AG09309 (cell line): ENCODE data around the gene HTRA3.
A peak's percentile ranks its signal among the peaks of the same experiment; 100 is the strongest.

Experiments used
- DNase-seq: peaks from one replicate; pipeline ENCODE4 v3.0.0-alpha.2; 2010; ENCODE audit warnings: low read depth
- H3K4me3 ChIP-seq: 2 replicates; pipeline ENCODE4 v1.5.1; 2011; ENCODE audit warnings: mild to moderate bottlenecking, low read depth, low read length, moderate library complexity; ENCODE audit not compliant: control insufficient read depth
- CTCF ChIP-seq: IDR thresholded peaks from 2 replicates; pipeline ENCODE4 v1.5.1; 2011; ENCODE audit warnings: mild to moderate bottlenecking, low read depth, low read length, inconsistent platforms; ENCODE audit not compliant: insufficient read depth, control insufficient read depth; ENCODE audit errors: missing control alignments

HTRA3 gene

GRCh38 chr4:8279321-8280157 is 10.0 kb downstream of the HTRA3 start:
- no peak overlapping the region for H3K4me3 ChIP-seq
- DNase-seq, result no peak
- TF ChIP-seq CTCF, result no peak

DNA sequence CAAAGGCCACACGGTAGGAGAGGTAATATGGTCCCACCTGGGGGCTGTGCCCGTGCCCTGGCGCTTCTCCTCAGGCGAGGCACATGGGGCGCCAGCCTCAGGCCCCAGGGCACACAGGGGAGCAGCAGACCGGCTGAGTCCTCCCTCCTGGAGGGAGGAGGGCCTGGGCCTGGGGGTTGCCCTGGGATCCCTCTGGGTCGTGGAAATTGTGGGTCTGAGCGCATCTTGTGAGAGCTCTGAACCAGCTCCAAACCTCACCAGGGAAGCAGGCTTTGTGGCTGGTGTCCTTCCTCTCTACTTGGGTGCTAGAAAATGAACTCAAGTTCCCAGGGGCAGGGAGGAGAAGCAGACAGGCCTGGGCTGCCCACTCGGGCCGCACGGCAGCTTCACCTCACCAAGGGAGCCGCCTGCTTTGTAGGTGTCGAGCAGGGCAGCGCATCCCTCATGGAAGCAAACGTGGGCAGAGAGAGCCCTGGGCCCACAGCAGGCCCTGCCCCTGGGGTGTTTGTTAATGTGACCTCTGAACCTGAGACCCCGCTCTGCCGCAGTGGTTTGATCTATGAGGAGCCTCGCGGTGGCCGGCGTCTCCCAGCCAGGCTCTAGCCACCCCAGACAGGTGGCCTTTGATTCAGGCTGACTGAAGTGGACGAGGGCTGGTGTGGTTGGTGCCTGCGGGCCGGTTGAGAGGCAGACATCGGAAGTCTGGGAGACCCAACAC is 10.8 kb downstream of the HTRA3 start:
- H3K4me3 ChIP-seq, result no peak overlapping the region
- no peak for DNase-seq
- TF ChIP-seq CTCF, result no peak

- no peak for DNase-seq
- TF ChIP-seq CTCF, result no peak
- no peak overlapping the region for H3K4me3 ChIP-seq
Measured at GRCh38 chr4:8280876-8281440, 11.4 kb downstream of the HTRA3 start.

GRCh38 chr4:8281519-8282133 is 12.1 kb downstream of the HTRA3 start:
- DNase-seq, result peak; percentile 37
- no peak for TF ChIP-seq CTCF
- H3K4me3 ChIP-seq, result no peak overlapping the region

DNA sequence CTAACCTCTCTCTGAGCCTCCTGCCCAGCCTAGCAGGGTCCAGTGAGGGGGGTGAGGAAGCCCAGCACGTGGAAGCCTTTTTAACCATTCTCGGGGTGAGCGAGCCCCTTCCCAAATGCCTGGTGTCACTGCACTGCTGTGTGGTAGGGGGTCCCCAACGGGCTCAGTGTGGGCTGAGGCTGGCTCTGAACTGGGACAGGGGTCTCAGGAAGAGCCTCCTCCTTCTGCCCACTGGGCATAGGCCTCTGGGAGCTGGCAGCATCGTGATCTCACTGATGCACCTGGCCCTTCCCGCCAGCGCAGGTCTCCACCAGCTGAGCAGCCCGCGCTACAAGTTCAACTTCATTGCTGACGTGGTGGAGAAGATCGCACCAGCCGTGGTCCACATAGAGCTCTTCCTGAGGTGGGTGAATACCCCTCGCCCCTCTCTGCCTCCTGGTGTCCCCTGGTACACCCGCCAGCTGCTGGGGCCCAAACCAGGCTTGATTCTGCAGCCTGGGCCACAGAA is 12.6 kb downstream of the HTRA3 start:
- no peak for DNase-seq
- no peak overlapping the region for H3K4me3 ChIP-seq
- no peak for TF ChIP-seq CTCF

GRCh38 chr4:8282742-8283141 is 13.2 kb downstream of the HTRA3 start:
- H3K4me3 ChIP-seq, result no peak overlapping the region
- TF ChIP-seq CTCF, result no peak
- no peak for DNase-seq
